Vagina (tissue), 2 donors: ENCODE results near the gene GATA6. TPM values are rescaled to one million over a fixed set of nuclear protein-coding genes. Genes with fewer than 3 reads are reported as not detected.

Experiments used
- DNase-seq, 2 donors: peaks; one replicate each; pipeline ENCODE4 v3.0.0-alpha.2; 2017; ENCODE audit errors: extremely low spot score in 2 of 2
- H3K27ac ChIP-seq: fragments of 200-600 bp; sonication (generic); one replicate; pipeline ENCODE4 v1.5.1; 2019
- H3K27me3 ChIP-seq: fragments of 200-600 bp; sonication (generic); one replicate; pipeline ENCODE4 v1.5.1; 2019
- H3K36me3 ChIP-seq, 2 donors: fragments of 200-600 bp; sonication (generic); one replicate each; pipeline ENCODE4 v1.5.1; 2017 to 2019
- H3K4me1 ChIP-seq: fragments of 200-600 bp; sonication (generic); one replicate; pipeline ENCODE4 v1.5.1; 2019
- H3K4me3 ChIP-seq, 2 donors: fragments of 200-600 bp; sonication (generic); 1 replicate in 1 of 2; 2 replicates in 1 of 2; pipeline ENCODE4 v1.5.1; 2016 to 2019
- H3K9me3 ChIP-seq: fragments of 200-600 bp; sonication (generic); one replicate; pipeline ENCODE4 v1.5.1; 2019
- CTCF ChIP-seq, 3 experiments: fragments of 450-650 bp in 2 of 3; fragments of 200-600 bp in 1 of 3; sonication (generic) in 1 of 3; IDR thresholded peaks; one replicate each; pipeline ENCODE4 v1.5.1; 2017 to 2019; ENCODE audit warnings: antibody characterized with exemption in 3 of 3, mild to moderate bottlenecking in 2 of 3, moderate library complexity in 2 of 3
- POLR2A ChIP-seq, 2 donors: fragments of 450-650 bp; IDR thresholded peaks; one replicate each; pipeline ENCODE4 v1.6.1; 2017; ENCODE audit warnings: antibody characterized with exemption in 2 of 2, mild to moderate bottlenecking in 2 of 2, moderate library complexity in 2 of 2
- POLR2AphosphoS5 ChIP-seq, 2 donors: sonication (generic); formaldehyde crosslinking; IDR thresholded peaks; one replicate each; pipeline ENCODE4 v1.9.0; 2017; ENCODE audit warnings: antibody characterized with exemption in 2 of 2, mild to moderate bottlenecking in 2 of 2, low read depth in 1 of 2; ENCODE audit not compliant: insufficient read depth in 1 of 2
- intact Hi-C: fragments of 100-400 bp; cut with DNase I; formaldehyde crosslinking; loops from one replicate; pipeline ENCODE4 v1.15.1; 2023
- total RNA-seq: library from RNA; depleted of rRNA; stranded (reverse); fragments of >200 nt; gene quantifications from one replicate; pipeline ENCODE4 v1.2.3, GENCODE V29; 2016

GATA6 gene
- total RNA-seq, 1 donor from 2014 or later = 9.8 TPM

- no peak overlapping the region for H3K4me3 ChIP-seq
- no peak for TF ChIP-seq POLR2AphosphoS5 (IDR thresholded peaks at IDR 0.05; ENCODE audit: insufficient read depth in 1 of 2, low read depth in 1 of 2)
- TF ChIP-seq POLR2A (IDR thresholded peaks at IDR 0.05) = no peak
- no peak for TF ChIP-seq CTCF (IDR thresholded peaks at IDR 0.05)
Measured at GRCh38 chr18:22132763-22133162, 36.6 kb upstream of the GATA6 start.

DNA sequence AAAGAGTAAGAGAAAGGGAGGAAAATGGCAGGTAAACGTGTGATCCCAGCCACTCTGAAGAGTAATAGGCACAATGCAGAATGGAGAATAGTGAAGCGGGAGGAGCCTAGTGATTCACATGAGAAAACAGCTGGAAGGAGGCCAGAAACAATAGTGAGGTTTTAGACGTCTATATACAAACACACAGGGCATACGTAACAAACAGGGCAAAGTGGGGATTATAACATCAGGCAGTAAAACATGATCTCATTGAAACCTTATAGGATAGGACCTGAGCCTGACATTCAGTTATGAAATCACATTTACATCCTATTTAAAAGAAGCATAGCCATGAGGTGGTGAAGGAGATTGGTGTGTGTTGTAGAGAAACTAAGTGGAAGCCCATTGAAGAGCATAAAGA lies 33.0 kb upstream of the GATA6 start:
- Histone ChIP-seq H3K4me1 (no peaks in the 10 kb centered on the region), H3K27ac (no peak overlapping the region), H3K9me3 (no peaks in the 10 kb centered on the region), H3K36me3 (no peaks in the 10 kb centered on the region), H3K4me3 (no peak overlapping the region), H3K27me3 (no peaks in the 10 kb centered on the region)
- DNase-seq = no peak
- intact Hi-C loops = no loop called here
- TF ChIP-seq CTCF (IDR thresholded peaks at IDR 0.05) (no peak), POLR2AphosphoS5 (IDR thresholded peaks at IDR 0.05; ENCODE audit: insufficient read depth in 1 of 2, low read depth in 1 of 2) (no peak), POLR2A (IDR thresholded peaks at IDR 0.05) (no peak)

More at GRCh38 chr18:22132763-22133162, 36.6 kb upstream of the GATA6 start:
- Histone ChIP-seq H3K27ac (no peak overlapping the region), H3K9me3 (no peaks in the 10 kb centered on the region), H3K36me3 (no peaks in the 10 kb centered on the region), H3K27me3 (no peaks in the 10 kb centered on the region), H3K4me1 (no peaks in the 10 kb centered on the region)
- intact Hi-C loops = no loop called here
- no peak for DNase-seq

GRCh38 chr18:22141211-22141610 lies 28.2 kb upstream of the GATA6 start:
- no peaks in the 10 kb centered on the region for H3K36me3 ChIP-seq
- no peaks in the 10 kb centered on the region for H3K9me3 ChIP-seq
- DNase-seq = no peak
- TF ChIP-seq CTCF (IDR thresholded peaks at IDR 0.05) = no peak
- no peak for TF ChIP-seq POLR2AphosphoS5 (IDR thresholded peaks at IDR 0.05; ENCODE audit: insufficient read depth in 1 of 2, low read depth in 1 of 2)
- TF ChIP-seq POLR2A (IDR thresholded peaks at IDR 0.05) = no peak
- intact Hi-C loops = no loop called here
- H3K4me3 ChIP-seq = no peak overlapping the region
- no peak overlapping the region for H3K27ac ChIP-seq
- no peaks in the 10 kb centered on the region for H3K27me3 ChIP-seq
- no peaks in the 10 kb centered on the region for H3K4me1 ChIP-seq

GRCh38 chr18:22143347-22144340 lies 25.7 kb upstream of the GATA6 start:
- intact Hi-C loops = no loop called here
- no peak overlapping the region for H3K4me3 ChIP-seq
- no peaks in the 10 kb centered on the region for H3K4me1 ChIP-seq
- no peak overlapping the region for H3K27ac ChIP-seq
- H3K9me3 ChIP-seq = no peaks in the 10 kb centered on the region
- H3K36me3 ChIP-seq = no peaks in the 10 kb centered on the region
- TF ChIP-seq CTCF (IDR thresholded peaks at IDR 0.05) (no peak), POLR2A (IDR thresholded peaks at IDR 0.05) (no peak), POLR2AphosphoS5 (IDR thresholded peaks at IDR 0.05; ENCODE audit: insufficient read depth in 1 of 2, low read depth in 1 of 2) (no peak)
- H3K27me3 ChIP-seq = no peaks in the 10 kb centered on the region
- DNase-seq = no peak

DNA sequence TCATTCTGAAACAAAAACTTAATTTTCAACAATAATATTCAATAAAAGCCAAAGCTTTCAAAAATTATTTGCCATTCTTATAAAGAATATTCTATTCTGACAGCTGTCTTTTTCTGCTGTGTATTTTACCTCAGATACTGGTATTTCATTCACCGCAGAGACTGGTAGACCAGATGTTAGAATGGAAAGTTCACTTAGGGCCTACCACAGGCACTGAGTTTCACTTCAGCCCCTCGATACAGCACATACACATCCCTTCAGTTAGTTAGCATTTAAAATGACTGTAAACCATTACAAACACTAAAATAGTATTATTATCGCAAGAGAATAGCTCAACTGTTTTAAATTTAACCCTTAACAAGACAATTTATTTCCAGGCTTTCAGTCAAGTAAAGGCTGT lies 24.2 kb upstream of the GATA6 start:
- H3K4me1 ChIP-seq = no peaks in the 10 kb centered on the region
- H3K36me3 ChIP-seq = no peaks in the 10 kb centered on the region
- no peaks in the 10 kb centered on the region for H3K9me3 ChIP-seq
- DNase-seq = no peak
- no peak overlapping the region for H3K4me3 ChIP-seq
- no peak for TF ChIP-seq POLR2AphosphoS5 (IDR thresholded peaks at IDR 0.05; ENCODE audit: insufficient read depth in 1 of 2, low read depth in 1 of 2)
- no peak for TF ChIP-seq POLR2A (IDR thresholded peaks at IDR 0.05)
- no peak for TF ChIP-seq CTCF (IDR thresholded peaks at IDR 0.05)
- no peak overlapping the region for H3K27ac ChIP-seq
- intact Hi-C loops = no loop called here
- no peaks in the 10 kb centered on the region for H3K27me3 ChIP-seq
